Measurements from ENCODE around the gene NXN. TPM values are rescaled to one million over a fixed set of nuclear protein-coding genes. Genes with fewer than 3 reads are reported as not detected.

NXN gene
- total and polyA plus RNA-seq, 2 experiments from 2014 or later = 8.0 to 41.9 TPM

DNA sequence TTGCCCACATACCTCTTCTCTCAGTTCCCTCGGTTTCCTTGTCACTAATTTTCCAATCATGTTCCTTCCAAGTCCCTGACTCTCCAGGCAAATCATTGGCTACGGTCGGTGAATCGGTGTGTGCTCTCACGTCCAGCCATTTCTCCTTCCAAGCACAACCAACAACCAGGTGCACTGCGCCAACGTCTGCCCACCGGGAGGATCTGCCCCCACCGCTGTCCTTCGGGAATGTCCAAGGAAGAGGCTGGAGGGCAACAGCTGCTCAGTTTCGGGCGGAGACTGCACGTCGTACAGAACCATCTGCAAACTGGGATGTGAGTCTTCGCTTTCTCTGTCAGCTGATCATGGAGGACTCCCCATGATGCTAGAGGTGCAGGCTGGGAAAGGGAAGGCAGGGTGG, 8.4 kb upstream of the NXN start:
- no peaks in the 10 kb centered on the region for H3K27me3 ChIP-seq (replicated peaks; ENCODE audit: insufficient read depth)
- no peak overlapping the region for H3K4me2 ChIP-seq (ENCODE audit: unreplicated experiment)
- H3K4me1 ChIP-seq (ENCODE audit: insufficient read depth) = no peaks in the 10 kb centered on the region
- TF ChIP-seq EZH2phosphoT487 (IDR thresholded peaks at IDR 0.05; ENCODE audit: insufficient read depth, low read depth) = no peak
- TF ChIP-seq EZH2 (IDR thresholded peaks at IDR 0.05; ENCODE audit: insufficient read depth, poor library complexity, severe bottlenecking) = no peak
- in situ Hi-C loops (cut with MboI) = no loop called here
- no peaks in the 10 kb centered on the region for H3K9me3 ChIP-seq (ENCODE audit: low read depth)
- H4K20me1 ChIP-seq (ENCODE audit: insufficient read depth) = no peaks in the 10 kb centered on the region
- no peak overlapping the region for H2AFZ ChIP-seq
- H3K36me3 ChIP-seq (ENCODE audit: low read depth) = no peaks in the 10 kb centered on the region
- no peaks in the 10 kb centered on the region for H3F3A ChIP-seq (ENCODE audit: insufficient read depth)
- H3K9ac ChIP-seq = no peak overlapping the region
- DNase-seq = no peak
- no peaks in the 10 kb centered on the region for H3K79me2 ChIP-seq (ENCODE audit: insufficient read depth)
- H3K4me3 ChIP-seq = no peak overlapping the region
- no peak overlapping the region for H3K27ac ChIP-seq
- 87 to 88% methylated on average over 15 of the region's 15 CpGs for WGBS, 2 experiments (ENCODE audit: low coverage in 1 of 2, low lambda C conversion rate in 2 of 2, missing lambda C conversion rate in 2 of 2)
- H3K9me2 ChIP-seq (ENCODE audit: insufficient read depth) = no peaks in the 10 kb centered on the region

GRCh38 chr17:986322-986929, 6.8 kb upstream of the NXN start:
- Histone ChIP-seq H3K9me3 (ENCODE audit: low read depth) (no peaks in the 10 kb centered on the region), H3K4me3 (no peak overlapping the region), H3K9me2 (ENCODE audit: insufficient read depth) (no peaks in the 10 kb centered on the region), H3K4me1 (ENCODE audit: insufficient read depth) (no peaks in the 10 kb centered on the region), H2AFZ (no peak overlapping the region), H3K4me2 (ENCODE audit: unreplicated experiment) (no peak overlapping the region), H3K79me2 (ENCODE audit: insufficient read depth) (no peaks in the 10 kb centered on the region), H3F3A (ENCODE audit: insufficient read depth) (no peaks in the 10 kb centered on the region), H3K9ac (no peak overlapping the region), H3K27ac (no peak overlapping the region), H3K27me3 (replicated peaks; ENCODE audit: insufficient read depth) (no peaks in the 10 kb centered on the region), H4K20me1 (ENCODE audit: insufficient read depth) (no peaks in the 10 kb centered on the region), H3K36me3 (ENCODE audit: low read depth) (no peaks in the 10 kb centered on the region)
- TF ChIP-seq EZH2 (IDR thresholded peaks at IDR 0.05; ENCODE audit: insufficient read depth, poor library complexity, severe bottlenecking) (no peak), EZH2phosphoT487 (IDR thresholded peaks at IDR 0.05; ENCODE audit: insufficient read depth, low read depth) (no peak)
- WGBS, 2 experiments (ENCODE audit: low coverage in 1 of 2, low lambda C conversion rate in 2 of 2, missing lambda C conversion rate in 2 of 2) = 82 to 87% methylated on average over 6 of the region's 6 CpGs
- no peak for DNase-seq
- in situ Hi-C loops (cut with MboI) = no loop called here

DNA sequence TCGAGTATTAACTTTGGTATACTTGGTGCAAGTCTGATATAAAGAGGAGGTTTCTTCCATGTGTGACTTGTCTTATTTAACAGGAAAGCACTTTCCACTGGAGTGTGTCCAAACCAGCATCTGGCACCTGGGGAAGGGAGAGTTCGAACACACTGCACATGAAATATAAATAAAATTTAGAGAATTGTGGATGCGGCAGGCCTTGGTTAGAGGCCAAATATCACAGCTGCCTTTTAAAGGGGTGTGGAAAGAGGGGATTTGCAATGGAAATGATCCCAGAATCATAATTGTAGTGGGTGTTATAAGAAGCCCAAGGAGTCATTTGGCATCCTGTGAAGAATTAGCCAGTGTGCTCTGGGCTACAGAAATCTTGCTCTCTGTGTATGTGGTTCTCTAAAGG, 4.3 kb upstream of the NXN start:
- no peaks in the 10 kb centered on the region for H3K9me3 ChIP-seq (ENCODE audit: low read depth)
- WGBS, 2 experiments (ENCODE audit: low coverage in 1 of 2, low lambda C conversion rate in 2 of 2, missing lambda C conversion rate in 2 of 2) = 18 to 26% methylated on average over 3 of the region's 3 CpGs
- no peak overlapping the region for H2AFZ ChIP-seq
- no peaks in the 10 kb centered on the region for H3K9me2 ChIP-seq (ENCODE audit: insufficient read depth)
- no peak overlapping the region for H3K4me2 ChIP-seq (ENCODE audit: unreplicated experiment)
- no peaks in the 10 kb centered on the region for H3K79me2 ChIP-seq (ENCODE audit: insufficient read depth)
- no peak overlapping the region for H3K4me3 ChIP-seq
- H3F3A ChIP-seq (ENCODE audit: insufficient read depth) = peaks cover 8% of the 10 kb centered on the region; the same call in 1 of the 2 replicates
- DNase-seq = no peak
- TF ChIP-seq EZH2 (IDR thresholded peaks at IDR 0.05; ENCODE audit: insufficient read depth, poor library complexity, severe bottlenecking) (no peak), EZH2phosphoT487 (IDR thresholded peaks at IDR 0.05; ENCODE audit: insufficient read depth, low read depth) (no peak)
- H3K4me1 ChIP-seq (ENCODE audit: insufficient read depth) = peaks cover 5% of the 10 kb centered on the region
- no peak overlapping the region for H3K27ac ChIP-seq
- in situ Hi-C loops (cut with MboI) = loop anchor here (5.0 kb wide), 1 partner anchor 197 kb away; no protein-coding TSS in a partner anchor
- no peaks in the 10 kb centered on the region for H3K36me3 ChIP-seq (ENCODE audit: low read depth)
- no peaks in the 10 kb centered on the region for H3K27me3 ChIP-seq (replicated peaks; ENCODE audit: insufficient read depth)
- no peaks in the 10 kb centered on the region for H4K20me1 ChIP-seq (ENCODE audit: insufficient read depth)
- no peak overlapping the region for H3K9ac ChIP-seq

- H3K9ac ChIP-seq = no peak overlapping the region
- no peaks in the 10 kb centered on the region for H3K27me3 ChIP-seq (replicated peaks; ENCODE audit: insufficient read depth)
- no peak overlapping the region for H3K4me3 ChIP-seq
- WGBS, 2 experiments (ENCODE audit: low coverage in 1 of 2, low lambda C conversion rate in 2 of 2, missing lambda C conversion rate in 2 of 2) = 35 to 37% methylated on average over 10 of the region's 10 CpGs
- no peak for DNase-seq
- no peaks in the 10 kb centered on the region for H3K9me3 ChIP-seq (ENCODE audit: low read depth)
- H3K79me2 ChIP-seq (ENCODE audit: insufficient read depth) = peaks cover 25% of the 10 kb centered on the region
- H3K36me3 ChIP-seq (ENCODE audit: low read depth) = no peaks in the 10 kb centered on the region
- H3F3A ChIP-seq (ENCODE audit: insufficient read depth) = peaks cover 12% of the 10 kb centered on the region
- H3K9me2 ChIP-seq (ENCODE audit: insufficient read depth) = no peaks in the 10 kb centered on the region
- H3K4me2 ChIP-seq (ENCODE audit: unreplicated experiment) = no peak overlapping the region
- no peaks in the 10 kb centered on the region for H4K20me1 ChIP-seq (ENCODE audit: insufficient read depth)
- in situ Hi-C loops (cut with MboI) = loop anchor here (5.0 kb wide), 1 partner anchor 194 kb away; no protein-coding TSS in a partner anchor
- H2AFZ ChIP-seq = peak overlapping the region; percentile 53
- no peak for TF ChIP-seq EZH2phosphoT487 (IDR thresholded peaks at IDR 0.05; ENCODE audit: insufficient read depth, low read depth)
- TF ChIP-seq EZH2 (IDR thresholded peaks at IDR 0.05; ENCODE audit: insufficient read depth, poor library complexity, severe bottlenecking) = no peak
- peaks cover 15% of the 10 kb centered on the region for H3K4me1 ChIP-seq (ENCODE audit: insufficient read depth)
- no peak overlapping the region for H3K27ac ChIP-seq
Measured at GRCh38 chr17:981292-981658, 1.7 kb upstream of the NXN start.

Measured in GM23248 (cell line).